ENCODE results near the gene SPEM3.

DNA sequence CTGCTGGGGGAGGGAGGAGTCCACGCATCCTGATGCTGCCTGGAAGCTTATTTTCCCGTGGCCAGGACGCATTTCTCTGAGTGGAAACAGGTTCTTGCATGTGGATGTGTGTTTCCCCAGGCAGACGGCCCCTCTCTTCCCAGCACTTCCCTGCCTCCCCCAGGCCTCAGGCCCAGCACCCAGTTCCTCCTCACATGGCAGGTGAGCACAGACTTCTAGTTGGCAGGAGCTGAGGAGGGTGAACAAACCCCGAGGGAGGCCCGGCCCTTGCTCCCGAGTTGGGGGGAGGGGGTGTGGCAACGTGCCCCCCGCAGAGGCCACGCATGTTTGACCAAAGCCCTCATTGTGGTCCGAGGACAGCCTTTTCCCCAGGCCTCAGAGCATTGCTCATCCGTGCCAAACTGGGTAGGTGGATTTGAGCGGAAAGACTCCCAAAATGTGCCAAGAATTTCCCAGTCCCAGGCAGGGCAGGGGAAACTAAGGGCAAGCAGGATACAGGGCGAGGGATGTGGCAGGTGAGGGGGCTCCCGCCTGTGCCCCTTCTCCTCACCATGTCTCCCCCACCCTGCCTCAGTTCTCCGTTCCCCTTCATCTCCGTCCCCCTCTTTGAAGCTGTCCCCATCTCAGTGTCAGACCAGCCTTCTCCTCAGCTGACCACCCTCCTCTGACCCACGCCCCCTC, 10.0 kb upstream of the SPEM3 start:
- no peak for TF ChIP-seq CTCF (conservative IDR thresholded peaks at IDR 0.05; ENCODE audit: low read length)
- TF ChIP-seq EZH2phosphoT487 (IDR thresholded peaks at IDR 0.05; ENCODE audit: borderline replicate concordance), result no peak
